HG02798 (cell line): ENCODE data around the gene VPS4A.

Source experiments
- ATAC-seq: cut with Tn5 transposase; IDR thresholded peaks from one replicate; pipeline ENCODE4 v1.9.1; 2021; ENCODE audit warnings: mild to moderate bottlenecking; ENCODE audit not compliant: unreplicated experiment, poor library complexity

VPS4A gene

DNA sequence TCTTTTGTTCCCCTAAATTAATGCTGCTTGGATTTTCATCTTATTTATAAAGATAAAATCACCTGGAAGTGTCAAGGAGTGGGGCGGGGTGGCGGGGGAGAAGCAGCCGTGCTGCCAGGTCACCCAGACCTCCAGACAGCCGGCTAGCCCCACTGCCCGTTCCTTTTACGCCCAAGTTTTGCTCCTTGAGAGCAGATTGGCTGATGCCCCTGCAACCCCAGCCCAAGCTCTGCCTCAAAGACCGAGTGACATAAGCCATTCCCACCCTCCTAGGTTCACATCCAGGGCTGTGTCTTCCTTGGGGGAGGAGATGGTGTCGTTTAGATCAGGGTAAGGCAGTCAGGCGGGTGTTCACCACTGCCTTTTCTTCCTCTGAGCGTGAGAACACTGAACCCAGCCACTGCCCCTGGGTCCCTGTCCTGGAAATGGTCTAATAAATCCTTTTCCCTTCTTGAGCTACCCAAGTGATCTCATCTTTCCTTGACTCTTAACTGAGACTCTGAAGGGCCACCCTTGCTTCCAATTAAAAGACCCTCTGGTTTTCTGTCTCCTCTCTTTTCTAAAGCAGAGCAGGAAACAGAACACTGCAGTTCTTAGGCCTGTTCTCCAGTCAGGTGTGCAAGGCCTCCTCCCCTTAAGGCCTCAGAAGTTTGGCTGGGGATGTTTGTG, 13.6 kb downstream of the VPS4A start:
- no peak for ATAC-seq

DNA sequence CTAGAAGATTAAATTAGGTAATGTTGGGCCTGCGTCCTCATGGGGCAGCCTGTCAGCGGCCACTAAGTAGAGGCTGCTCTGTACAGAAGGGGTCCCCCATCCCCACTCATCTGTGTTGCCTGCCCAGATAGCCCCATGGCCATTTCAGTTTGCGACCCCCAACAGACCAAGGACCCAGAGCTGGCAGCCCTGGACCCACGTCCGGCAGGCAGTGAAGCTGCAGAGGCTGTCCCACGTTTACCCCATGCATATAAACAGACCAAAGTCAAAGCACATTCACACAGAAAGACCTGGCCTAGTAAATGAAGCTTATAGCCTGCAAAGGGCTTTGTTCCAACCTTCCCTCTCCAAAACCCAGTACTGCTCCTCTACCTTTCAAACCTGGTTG, 14.6 kb downstream of the VPS4A start:
- no peak for ATAC-seq

GRCh38 chr16:69326172-69326873, 15.2 kb downstream of the VPS4A start:
- no peak for ATAC-seq

- no peak for ATAC-seq
Measured at GRCh38 chr16:69327585-69328310, 16.6 kb downstream of the VPS4A start.

DNA sequence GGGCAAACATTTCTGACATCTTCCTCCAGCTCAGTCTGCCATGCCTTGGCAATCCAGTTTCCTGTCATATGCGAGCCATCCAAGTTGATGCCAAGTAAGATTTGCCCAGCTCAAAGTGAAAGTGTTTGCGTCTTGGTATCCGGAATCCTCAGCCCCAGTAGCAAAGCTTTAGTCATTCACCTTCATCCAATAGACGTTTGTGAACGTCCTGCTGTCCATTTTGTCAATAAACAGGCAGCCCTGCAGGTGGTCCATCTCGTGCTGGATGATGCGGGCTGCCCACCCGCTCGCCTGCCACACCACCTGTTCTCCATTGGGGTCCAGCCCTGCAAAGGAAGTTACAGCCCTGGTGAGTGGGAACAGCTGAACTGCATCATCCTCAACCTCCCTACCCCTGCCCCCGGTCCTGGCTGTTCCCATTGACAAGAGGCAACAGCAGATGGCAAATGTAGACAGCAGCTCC, 17.7 kb downstream of the VPS4A start:
- ATAC-seq: no peak

DNA sequence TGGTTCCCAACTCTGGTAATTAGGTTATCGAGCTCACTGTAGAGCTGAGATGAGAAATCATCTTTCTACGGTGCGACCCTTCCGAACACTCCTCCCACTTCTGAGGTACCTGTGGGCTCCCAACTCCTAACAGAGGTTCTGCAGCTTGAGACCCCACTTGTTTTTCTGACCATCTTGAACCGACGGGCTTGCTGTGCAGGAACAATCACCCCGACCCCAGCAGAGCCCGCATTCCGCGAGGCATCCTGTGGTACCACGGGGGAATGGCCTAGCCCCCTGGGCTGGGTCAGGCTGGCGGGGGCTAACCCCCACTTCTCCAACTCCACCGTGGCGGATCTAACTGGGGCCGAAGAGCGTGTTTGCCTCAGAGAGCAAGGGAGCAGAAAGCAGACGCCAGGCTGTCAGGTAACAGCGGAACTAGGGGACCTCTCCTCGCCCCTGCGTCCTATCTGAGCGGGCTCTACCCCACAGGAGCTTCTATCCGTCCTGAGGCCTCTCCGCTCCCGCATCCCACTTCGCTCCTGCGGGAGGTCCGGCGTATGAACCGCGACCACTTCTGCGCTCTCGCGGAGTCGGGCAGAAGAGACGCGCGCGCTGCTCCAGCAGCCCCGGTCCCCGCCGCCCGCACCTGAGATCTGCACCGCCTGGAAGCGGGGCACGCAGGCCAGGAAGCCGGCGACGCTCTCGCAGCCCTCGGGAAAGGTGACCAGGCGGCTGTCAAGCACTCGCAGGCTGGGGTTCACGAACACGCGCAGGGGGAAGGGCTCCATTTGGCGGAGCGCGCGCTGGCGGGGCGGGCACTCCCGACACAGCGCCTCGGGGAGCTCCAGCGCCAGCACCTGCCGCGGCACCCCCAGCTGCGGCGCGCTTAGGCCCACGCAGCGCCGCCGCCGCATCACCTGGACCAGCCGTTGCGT, 18.5 kb downstream of the VPS4A start:
- ATAC-seq: peak; percentile 43

- ATAC-seq: peak; percentile 95
Measured at GRCh38 chr16:69330286-69331109, 19.3 kb downstream of the VPS4A start, which contains the start of gene PDF. PDF (minus strand) TSS chr16:69330588; CDS start chr16:69330570, 18 bp downstream.

- no peak for ATAC-seq
Measured at GRCh38 chr16:69334696-69335095, 23.5 kb downstream of the VPS4A start.

- ATAC-seq: no peak
Measured at GRCh38 chr16:69338557-69339288, 27.6 kb downstream of the VPS4A start.

DNA sequence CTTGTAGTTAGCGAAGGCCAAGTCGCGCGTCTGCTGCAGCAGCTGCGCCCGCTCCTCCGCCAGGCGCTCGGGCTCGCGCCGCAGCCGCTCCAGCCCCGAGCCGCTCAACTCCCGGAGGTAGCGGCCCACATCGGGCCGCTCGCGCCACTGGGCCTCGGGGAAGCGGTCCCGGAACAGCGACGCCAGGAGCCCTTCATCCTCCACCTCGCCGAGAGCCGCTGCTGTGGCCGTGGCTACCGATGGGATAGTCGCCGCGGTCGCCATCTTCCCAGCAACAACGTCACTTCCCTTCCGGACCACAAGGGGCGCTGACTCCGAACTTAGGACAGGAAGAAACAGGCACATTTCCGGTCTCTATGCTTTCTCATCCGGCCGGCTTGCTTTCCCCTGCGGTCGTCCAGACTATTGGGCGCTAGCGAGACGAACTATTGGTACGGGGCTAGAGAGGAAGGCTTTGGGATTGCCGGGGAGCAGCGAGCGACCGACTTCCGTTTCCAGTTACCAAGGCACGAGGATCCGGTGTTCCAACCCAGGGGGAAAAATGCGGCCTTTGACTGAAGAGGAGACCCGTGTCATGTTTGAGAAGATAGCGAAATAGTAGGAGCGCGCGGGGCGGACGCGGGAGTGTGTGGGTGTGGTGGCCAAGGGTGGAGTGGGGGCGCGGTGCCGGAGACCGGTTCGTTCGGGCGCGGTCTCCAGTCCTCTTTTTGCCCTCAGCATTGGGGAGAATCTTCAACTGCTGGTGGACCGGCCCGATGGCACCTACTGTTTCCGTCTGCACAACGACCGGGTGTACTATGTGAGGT, 28.3 kb downstream of the VPS4A start, which contains the start of the genes COG8 and NIP7:
COG8 (minus strand) TSS at position 276 of the 806 bp plus-strand sequence; CDS start at position 264, 12 bp downstream.
NIP7 (plus strand) TSS at position 484 of the 806 bp plus-strand sequence; CDS start at position 542, 58 bp downstream.
- peak; percentile 92 for ATAC-seq

GRCh38 chr16:69340095-69340644, 29.0 kb downstream of the VPS4A start:
- ATAC-seq: no peak

DNA sequence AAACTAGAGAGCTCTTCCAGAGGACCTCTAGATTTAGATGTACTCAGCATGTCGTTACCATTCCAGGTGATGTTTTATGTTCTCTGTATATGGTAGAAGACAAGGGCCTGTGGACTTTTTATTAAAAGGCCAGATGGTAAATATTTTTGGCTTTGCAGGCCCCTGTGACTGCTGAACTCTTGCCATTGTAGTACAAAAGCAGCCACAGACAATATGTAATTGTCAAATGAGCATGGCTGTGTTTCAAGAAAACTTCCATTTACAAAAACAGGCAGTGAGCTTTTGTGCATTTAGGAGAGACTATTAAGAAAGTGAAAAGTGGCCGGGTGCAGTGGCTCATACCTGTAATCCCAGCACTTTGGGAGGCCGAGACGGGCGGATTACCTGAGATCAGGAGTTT, 33.0 kb downstream of the VPS4A start:
- no peak for ATAC-seq

DNA sequence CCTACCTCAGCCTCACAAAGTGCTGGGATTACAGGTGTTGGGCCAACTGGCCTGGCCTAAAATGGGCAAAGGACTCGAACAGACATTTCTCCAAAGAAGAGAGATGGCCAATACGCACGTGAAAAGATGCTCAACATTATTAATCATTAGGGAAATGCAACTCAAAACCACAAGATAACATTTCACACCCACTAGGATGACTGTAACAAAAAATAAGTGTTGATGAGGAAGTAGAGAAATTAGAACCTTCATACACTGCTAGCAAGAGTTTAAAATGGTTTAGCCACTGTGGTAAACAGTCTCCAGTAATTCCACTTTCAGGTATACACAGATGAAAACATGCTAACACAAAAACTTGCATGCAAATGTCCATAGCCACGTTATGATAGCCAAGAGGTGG, 34.8 kb downstream of the VPS4A start:
- ATAC-seq: no peak

GRCh38 chr16:69346683-69347082, 35.5 kb downstream of the VPS4A start:
- no peak for ATAC-seq

GRCh38 chr16:69348222-69348621, 37.1 kb downstream of the VPS4A start:
- ATAC-seq: no peak

DNA sequence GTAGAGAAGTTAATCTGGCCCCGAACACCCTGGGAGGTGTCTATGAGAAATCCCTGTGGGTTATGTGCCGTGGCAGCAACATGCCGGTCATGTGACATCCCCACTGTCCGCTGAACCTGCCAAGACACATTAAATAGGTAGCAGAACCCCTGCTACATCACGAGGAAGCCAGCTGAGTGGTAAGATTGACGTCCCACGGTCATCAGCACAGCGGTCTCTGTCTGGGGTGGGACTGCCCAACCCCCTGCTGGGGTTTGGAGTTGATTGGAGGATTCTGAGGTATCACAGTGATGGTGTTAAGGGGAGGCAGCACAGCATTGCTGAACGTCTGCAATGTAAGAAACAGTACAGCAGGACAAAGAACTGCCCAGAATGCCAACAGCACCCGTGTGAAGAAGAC, 38.4 kb downstream of the VPS4A start:
- no peak for ATAC-seq

GRCh38 chr16:69350536-69351133, 39.5 kb downstream of the VPS4A start:
- no peak for ATAC-seq
